NCI-H69 (cell line): ENCODE measurements around the gene ITGA8.
"Not testable (repeated sequence)": the region's sequence is repeated elsewhere in the genome, so short reads cannot be mapped to it uniquely, and the experiment has no call there.

Experiments used
- DNase-seq: peaks from one replicate; lab custom pipeline; 2025; lab: John Stamatoyannopoulos, UW

ITGA8 gene

GRCh38 chr10:15719899-15720634 lies at the start of gene ITGA8:
ITGA8 (minus strand) TSS chr10:15719922; CDS start chr10:15719771, 151 bp downstream.
- peak; percentile 43 for DNase-seq

- DNase-seq, result no peak
These were observed 45.3 kb upstream of the ITGA8 start for GRCh38 chr10:15764892-15765454.

GRCh38 chr10:15763006-15763405 lies 43.3 kb upstream of the ITGA8 start:
- DNase-seq, result peak; percentile 45

- DNase-seq, result not testable (repeated sequence)
These were observed 42.5 kb upstream of the ITGA8 start for GRCh38 chr10:15762239-15762638.

- DNase-seq, result not testable (repeated sequence)
These were observed 41.5 kb upstream of the ITGA8 start for GRCh38 chr10:15761224-15761623.

- DNase-seq, result no peak
These were observed 41.0 kb upstream of the ITGA8 start for GRCh38 chr10:15760681-15761080.

- no peak for DNase-seq
These were observed 39.5 kb upstream of the ITGA8 start for GRCh38 chr10:15759265-15759664.

- DNase-seq, result no peak
These were observed 38.9 kb upstream of the ITGA8 start for GRCh38 chr10:15758618-15759017.

GRCh38 chr10:15754937-15755336 lies 35.2 kb upstream of the ITGA8 start:
- DNase-seq, result no peak

GRCh38 chr10:15751046-15751445 lies 31.3 kb upstream of the ITGA8 start:
- DNase-seq, result no peak

- peak; percentile 32 for DNase-seq
These were observed 28.4 kb upstream of the ITGA8 start for GRCh38 chr10:15748126-15748525.

GRCh38 chr10:15747632-15748031 lies 27.9 kb upstream of the ITGA8 start:
- DNase-seq, result no peak

GRCh38 chr10:15745751-15746150 lies 26.0 kb upstream of the ITGA8 start:
- DNase-seq, result no peak

- DNase-seq, result peak; percentile 51
These were observed 24.6 kb upstream of the ITGA8 start for GRCh38 chr10:15744217-15744865.

GRCh38 chr10:15743443-15743842 lies 23.7 kb upstream of the ITGA8 start:
- no peak for DNase-seq

- DNase-seq, result no peak
These were observed 23.1 kb upstream of the ITGA8 start for GRCh38 chr10:15742836-15743235.

- DNase-seq, result no peak
These were observed 22.4 kb upstream of the ITGA8 start for GRCh38 chr10:15742102-15742501.

- no peak for DNase-seq
These were observed 21.9 kb upstream of the ITGA8 start for GRCh38 chr10:15741581-15741980.

- no peak for DNase-seq
These were observed 20.5 kb upstream of the ITGA8 start for GRCh38 chr10:15740261-15740660.

GRCh38 chr10:15739254-15739970 lies 19.7 kb upstream of the ITGA8 start:
- DNase-seq, result no peak

- no peak for DNase-seq
These were observed 18.7 kb upstream of the ITGA8 start for GRCh38 chr10:15738270-15738925.

GRCh38 chr10:15737656-15738055 lies 17.9 kb upstream of the ITGA8 start:
- peak; percentile 3 for DNase-seq
